HTERT RPE-1 (cell line): ENCODE measurements around the gene CXXC5.

Experiments used
- in situ Hi-C: fragments of 300-500 bp; cut with MboI; formaldehyde crosslinking; loops from 4 replicates; pipeline ENCODE4 v1.14.3; 2020; ENCODE audit warnings: low sequenced_read_pairs

Gene CXXC5

GRCh38 chr5:139678751-139679750 lies 30.9 kb downstream of the CXXC5 start:
- in situ Hi-C loops, result no loop called here

- in situ Hi-C loops, result no loop called here
Observed at GRCh38 chr5:139680368-139681111, 32.4 kb downstream of the CXXC5 start.

- in situ Hi-C loops, result no loop called here
Observed at GRCh38 chr5:139681112-139681458, 32.9 kb downstream of the CXXC5 start.

- in situ Hi-C loops, result no loop called here
Observed at GRCh38 chr5:139681466-139681865, 33.3 kb downstream of the CXXC5 start.

- in situ Hi-C loops, result no loop called here
Observed at GRCh38 chr5:139682016-139682975, 34.1 kb downstream of the CXXC5 start.

GRCh38 chr5:139683295-139684271 lies 35.4 kb downstream of the CXXC5 start:
- in situ Hi-C loops, result no loop called here

GRCh38 chr5:139684350-139684880 lies 36.3 kb downstream of the CXXC5 start:
- in situ Hi-C loops, result no loop called here

- in situ Hi-C loops, result no loop called here
Observed at GRCh38 chr5:139684881-139685749, 37.0 kb downstream of the CXXC5 start.

GRCh38 chr5:139685886-139686285 lies 37.7 kb downstream of the CXXC5 start:
- in situ Hi-C loops, result no loop called here

GRCh38 chr5:139686356-139686705 lies 38.2 kb downstream of the CXXC5 start:
- in situ Hi-C loops, result no loop called here

- in situ Hi-C loops, result no loop called here
Observed at GRCh38 chr5:139686706-139687441, 38.7 kb downstream of the CXXC5 start.

GRCh38 chr5:139687656-139688055 lies 39.5 kb downstream of the CXXC5 start:
- in situ Hi-C loops, result no loop called here

GRCh38 chr5:139688088-139688702 lies 40.0 kb downstream of the CXXC5 start:
- in situ Hi-C loops, result no loop called here

GRCh38 chr5:139688751-139689372 lies 40.7 kb downstream of the CXXC5 start:
- in situ Hi-C loops, result no loop called here

GRCh38 chr5:139689631-139690063 lies 41.5 kb downstream of the CXXC5 start:
- in situ Hi-C loops, result no loop called here

GRCh38 chr5:139690064-139690802 lies 42.1 kb downstream of the CXXC5 start:
- in situ Hi-C loops, result no loop called here
